ENCODE measurements around the gene ST6GALNAC1. TPM values are rescaled to one million over a fixed set of nuclear protein-coding genes. Genes with fewer than 3 reads are reported as not detected.
A peak's percentile ranks its signal among the peaks of the same experiment; 100 is the strongest.

The ST6GALNAC1 gene
- total and polyA plus RNA-seq, 2 experiments from 2014 or later = not detected

- no peak for DNase-seq
- Histone ChIP-seq H3K79me2 (ENCODE audit: insufficient read depth) (no peaks in the 10 kb centered on the region), H3K4me3 (0 out of 2 replicates have a peak overlapping the region, but pooled peaks have one; percentile 81), H3K4me2 (ENCODE audit: unreplicated experiment) (no peak overlapping the region), H3K9me3 (ENCODE audit: low read depth) (no peaks in the 10 kb centered on the region), H3K36me3 (ENCODE audit: low read depth) (peaks cover 3% of the 10 kb centered on the region; the same call in 1 of the 2 replicates), H3K4me1 (ENCODE audit: insufficient read depth) (peaks cover 30% of the 10 kb centered on the region), H3K27ac (no peak overlapping the region), H2AFZ (peak overlapping the region; percentile 88), H3K27me3 (replicated peaks; ENCODE audit: insufficient read depth) (no peaks in the 10 kb centered on the region), H3F3A (ENCODE audit: insufficient read depth) (peaks cover 36% of the 10 kb centered on the region), H4K20me1 (ENCODE audit: insufficient read depth) (no peaks in the 10 kb centered on the region), H3K9ac (no peak overlapping the region), H3K9me2 (ENCODE audit: insufficient read depth) (no peaks in the 10 kb centered on the region)
- in situ Hi-C loops (cut with MboI) = no loop called here
- 27 to 29% methylated on average over 9 of the region's 9 CpGs for WGBS, 2 experiments (ENCODE audit: low coverage in 1 of 2, low lambda C conversion rate in 2 of 2, missing lambda C conversion rate in 2 of 2)
- TF ChIP-seq EZH2 (IDR thresholded peaks at IDR 0.05; ENCODE audit: insufficient read depth, poor library complexity, severe bottlenecking) (no peak), EZH2phosphoT487 (IDR thresholded peaks at IDR 0.05; ENCODE audit: insufficient read depth, low read depth) (no peak)
Observed at GRCh38 chr17:76670718-76671122, 27.2 kb upstream of the ST6GALNAC1 start.

- DNase-seq = no peak
- H3K27ac ChIP-seq = no peak overlapping the region
- no peaks in the 10 kb centered on the region for H3K79me2 ChIP-seq (ENCODE audit: insufficient read depth)
- in situ Hi-C loops (cut with MboI) = no loop called here
- no peaks in the 10 kb centered on the region for H3K36me3 ChIP-seq (ENCODE audit: low read depth)
- H3K4me2 ChIP-seq (ENCODE audit: unreplicated experiment) = no peak overlapping the region
- no peak overlapping the region for H3K9ac ChIP-seq
- peaks cover 30% of the 10 kb centered on the region for H3F3A ChIP-seq (ENCODE audit: insufficient read depth)
- no peak overlapping the region for H3K4me3 ChIP-seq
- no peaks in the 10 kb centered on the region for H3K27me3 ChIP-seq (replicated peaks; ENCODE audit: insufficient read depth)
- H4K20me1 ChIP-seq (ENCODE audit: insufficient read depth) = no peaks in the 10 kb centered on the region
- no peaks in the 10 kb centered on the region for H3K9me3 ChIP-seq (ENCODE audit: low read depth)
- WGBS, 2 experiments (ENCODE audit: low coverage in 1 of 2, low lambda C conversion rate in 2 of 2, missing lambda C conversion rate in 2 of 2) = 97 to 98% methylated on average over 9 of the region's 9 CpGs
- H2AFZ ChIP-seq = peak overlapping the region; percentile 88
- no peak for TF ChIP-seq EZH2 (IDR thresholded peaks at IDR 0.05; ENCODE audit: insufficient read depth, poor library complexity, severe bottlenecking)
- TF ChIP-seq EZH2phosphoT487 (IDR thresholded peaks at IDR 0.05; ENCODE audit: insufficient read depth, low read depth) = no peak
- peaks cover 30% of the 10 kb centered on the region for H3K4me1 ChIP-seq (ENCODE audit: insufficient read depth)
- no peaks in the 10 kb centered on the region for H3K9me2 ChIP-seq (ENCODE audit: insufficient read depth)
Observed at GRCh38 chr17:76670020-76670717, 26.6 kb upstream of the ST6GALNAC1 start.

- TF ChIP-seq EZH2 (IDR thresholded peaks at IDR 0.05; ENCODE audit: insufficient read depth, poor library complexity, severe bottlenecking) = no peak
- no peak for TF ChIP-seq EZH2phosphoT487 (IDR thresholded peaks at IDR 0.05; ENCODE audit: insufficient read depth, low read depth)
- Histone ChIP-seq H4K20me1 (ENCODE audit: insufficient read depth) (no peaks in the 10 kb centered on the region), H3K36me3 (ENCODE audit: low read depth) (no peaks in the 10 kb centered on the region), H3K27me3 (replicated peaks; ENCODE audit: insufficient read depth) (no peaks in the 10 kb centered on the region), H3K79me2 (ENCODE audit: insufficient read depth) (no peaks in the 10 kb centered on the region), H3K27ac (no peak overlapping the region), H3K4me3 (no peak overlapping the region), H3K9me2 (ENCODE audit: insufficient read depth) (no peaks in the 10 kb centered on the region), H3K9me3 (ENCODE audit: low read depth) (no peaks in the 10 kb centered on the region), H3K4me2 (ENCODE audit: unreplicated experiment) (no peak overlapping the region), H3F3A (ENCODE audit: insufficient read depth) (peaks cover 10% of the 10 kb centered on the region; the same call in 1 of the 2 replicates), H3K9ac (no peak overlapping the region), H2AFZ (no peak overlapping the region; the same call in 1 of the 2 replicates), H3K4me1 (ENCODE audit: insufficient read depth) (peaks cover 21% of the 10 kb centered on the region)
- in situ Hi-C loops (cut with MboI) = no loop called here
- no peak for DNase-seq
- 59 to 66% methylated on average over 14 of the region's 14 CpGs for WGBS, 2 experiments (ENCODE audit: low coverage in 1 of 2, low lambda C conversion rate in 2 of 2, missing lambda C conversion rate in 2 of 2)
Observed at GRCh38 chr17:76667786-76668453, 24.4 kb upstream of the ST6GALNAC1 start.

- Histone ChIP-seq H3K27me3 (replicated peaks; ENCODE audit: insufficient read depth) (no peaks in the 10 kb centered on the region), H3K79me2 (ENCODE audit: insufficient read depth) (no peaks in the 10 kb centered on the region), H3K9ac (no peak overlapping the region), H3K4me1 (ENCODE audit: insufficient read depth) (peaks cover 16% of the 10 kb centered on the region), H3K9me2 (ENCODE audit: insufficient read depth) (no peaks in the 10 kb centered on the region), H3F3A (ENCODE audit: insufficient read depth) (peaks cover 5% of the 10 kb centered on the region; the same call in 1 of the 2 replicates), H3K4me3 (no peak overlapping the region), H2AFZ (no peak overlapping the region; the same call in 1 of the 2 replicates), H3K27ac (no peak overlapping the region), H3K9me3 (ENCODE audit: low read depth) (no peaks in the 10 kb centered on the region), H3K36me3 (ENCODE audit: low read depth) (no peaks in the 10 kb centered on the region), H3K4me2 (ENCODE audit: unreplicated experiment) (no peak overlapping the region), H4K20me1 (ENCODE audit: insufficient read depth) (no peaks in the 10 kb centered on the region)
- in situ Hi-C loops (cut with MboI) = no loop called here
- 33 to 37% methylated on average over 2 of the region's 2 CpGs for WGBS, 2 experiments (ENCODE audit: low coverage in 1 of 2, low lambda C conversion rate in 2 of 2, missing lambda C conversion rate in 2 of 2)
- TF ChIP-seq EZH2phosphoT487 (IDR thresholded peaks at IDR 0.05; ENCODE audit: insufficient read depth, low read depth) (no peak), EZH2 (IDR thresholded peaks at IDR 0.05; ENCODE audit: insufficient read depth, poor library complexity, severe bottlenecking) (no peak)
- no peak for DNase-seq
Observed at GRCh38 chr17:76667491-76667755, 23.9 kb upstream of the ST6GALNAC1 start.
